Activated CD4-positive, alpha-beta T cell treated with anti-CD3 and anti-CD28 coated beads, Interleukin-2, amount 10 ng/mL, durations not matched to agents 7 days and 5 days (primary cell): ENCODE measurements around the gene ZSWIM1. TPM values are rescaled to one million over a fixed set of nuclear protein-coding genes. Genes with fewer than 3 reads are reported as not detected.

Experiments
- CTCF ChIA-PET: fragments of 350-600 bp; sonication (Branson Sonifier 250); formaldehyde crosslinking; loops from one replicate; lab custom pipeline; 2021; ENCODE audit warnings: antibody characterized with exemption; lab: Charles Lee
- POLR2A ChIA-PET: fragments of 350-600 bp; sonication (Branson Sonifier 250); formaldehyde crosslinking; loops from one replicate; lab custom pipeline; 2021; ENCODE audit warnings: antibody characterized with exemption; lab: Charles Lee
- DNase-seq: peaks from one replicate; pipeline ENCODE4 v3.0.0-alpha.2; 2020
- H3K27ac Mint-ChIP-seq: one replicate; pipeline ENCODE4 v1.8.0; 2021; ENCODE audit warnings: mild to moderate bottlenecking, moderate library complexity, mixed read lengths
- H3K27me3 Mint-ChIP-seq: one replicate; pipeline ENCODE4 v1.8.0; 2021; ENCODE audit warnings: mixed read lengths
- H3K36me3 Mint-ChIP-seq: one replicate; pipeline ENCODE4 v1.8.0; 2021; ENCODE audit warnings: low read depth, mixed read lengths
- H3K4me1 Mint-ChIP-seq: one replicate; pipeline ENCODE4 v1.8.0; 2021; ENCODE audit warnings: mixed read lengths
- H3K4me3 Mint-ChIP-seq: one replicate; pipeline ENCODE4 v1.8.0; 2021; ENCODE audit warnings: mild to moderate bottlenecking, moderate library complexity, mixed read lengths
- H3K9me3 Mint-ChIP-seq: one replicate; pipeline ENCODE4 v1.8.0; 2021; ENCODE audit warnings: mixed read lengths
- total RNA-seq, 2 experiments: library from RNA; stranded (reverse); gene quantifications; one replicate each; pipeline ENCODE4 v1.2.3, GENCODE V29; 2021

The ZSWIM1 gene
- total RNA-seq, 2 experiments from 2014 or later: 9.8 to 11.5 TPM

DNA sequence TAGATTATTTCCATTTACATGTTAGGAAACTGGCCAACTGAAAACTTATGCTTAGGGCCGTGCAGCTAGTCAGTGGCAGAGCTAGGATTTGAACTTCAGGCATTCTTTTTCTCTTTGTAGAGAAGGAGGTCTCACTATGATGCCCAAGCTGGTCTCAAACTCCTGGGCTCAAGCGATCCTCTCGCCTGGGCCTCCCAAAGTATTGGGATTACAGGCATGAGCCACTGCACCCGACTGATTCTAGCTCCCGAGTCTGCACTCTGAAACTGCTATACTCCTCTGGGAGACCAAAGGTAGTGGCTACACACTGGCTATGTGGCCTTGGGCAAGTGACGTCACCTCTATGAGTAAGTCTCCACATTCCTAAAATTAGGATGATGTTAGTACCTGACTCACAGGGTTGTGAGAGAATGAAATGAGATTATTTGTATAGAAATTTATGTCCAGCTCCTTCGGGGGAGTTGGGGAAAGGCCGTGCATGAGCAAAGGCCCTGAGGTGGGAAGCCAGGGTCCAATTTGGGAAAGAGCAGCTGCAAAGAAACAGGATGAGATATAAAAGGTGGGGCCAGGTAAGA is 24.6 kb downstream of the ZSWIM1 start:
- ChIA-PET POLR2A (no interaction called here), CTCF (interaction anchor here (1.4 to 2.0 kb wide), 3 partner anchors 9 to 18 kb away, joined by 4 to 5 read pairs (median 5); partner anchors contain the start of genes CTSA, NEURL2 and SPATA25)
- Mint-ChIP-seq H3K4me1 (peaks cover 2% of the 10 kb centered on the region), H3K9me3 (no peaks in the 10 kb centered on the region), H3K4me3 (no peak overlapping the region), H3K36me3 (no peaks in the 10 kb centered on the region), H3K27me3 (peaks cover under 1% of the 10 kb centered on the region), H3K27ac (no peak overlapping the region)
- DNase-seq: no peak

- H3K9me3 Mint-ChIP-seq: no peaks in the 10 kb centered on the region
- no peak for DNase-seq
- no peak overlapping the region for H3K4me3 Mint-ChIP-seq
- H3K27ac Mint-ChIP-seq: no peak overlapping the region
- H3K36me3 Mint-ChIP-seq: no peaks in the 10 kb centered on the region
- H3K27me3 Mint-ChIP-seq: peaks cover 9% of the 10 kb centered on the region
- H3K4me1 Mint-ChIP-seq: peaks cover 17% of the 10 kb centered on the region
- POLR2A ChIA-PET: interaction anchor here (0.7 kb wide), 1 partner anchor 36 kb away, joined by 3 read pairs; no protein-coding TSS in a partner anchor
- CTCF ChIA-PET: interaction anchor here (0.7 to 2.2 kb wide), 3 partner anchors 9 to 21 kb away, joined by 4 to 5 read pairs (median 4); no protein-coding TSS in a partner anchor
These were observed 26.4 kb downstream of the ZSWIM1 start for GRCh38 chr20:45907219-45907948.

- no peak overlapping the region for H3K4me3 Mint-ChIP-seq
- H3K27me3 Mint-ChIP-seq: peaks cover 12% of the 10 kb centered on the region
- CTCF ChIA-PET: interaction anchor here (1.2 to 2.2 kb wide), 2 partner anchors 9 to 20 kb away, joined by 4 to 5 read pairs; no protein-coding TSS in a partner anchor
- H3K27ac Mint-ChIP-seq: no peak overlapping the region
- POLR2A ChIA-PET: no interaction called here
- no peak for DNase-seq
- H3K36me3 Mint-ChIP-seq: no peaks in the 10 kb centered on the region
- peaks cover 18% of the 10 kb centered on the region for H3K4me1 Mint-ChIP-seq
- H3K9me3 Mint-ChIP-seq: no peaks in the 10 kb centered on the region
These were observed 27.1 kb downstream of the ZSWIM1 start for GRCh38 chr20:45908084-45908483.

DNA sequence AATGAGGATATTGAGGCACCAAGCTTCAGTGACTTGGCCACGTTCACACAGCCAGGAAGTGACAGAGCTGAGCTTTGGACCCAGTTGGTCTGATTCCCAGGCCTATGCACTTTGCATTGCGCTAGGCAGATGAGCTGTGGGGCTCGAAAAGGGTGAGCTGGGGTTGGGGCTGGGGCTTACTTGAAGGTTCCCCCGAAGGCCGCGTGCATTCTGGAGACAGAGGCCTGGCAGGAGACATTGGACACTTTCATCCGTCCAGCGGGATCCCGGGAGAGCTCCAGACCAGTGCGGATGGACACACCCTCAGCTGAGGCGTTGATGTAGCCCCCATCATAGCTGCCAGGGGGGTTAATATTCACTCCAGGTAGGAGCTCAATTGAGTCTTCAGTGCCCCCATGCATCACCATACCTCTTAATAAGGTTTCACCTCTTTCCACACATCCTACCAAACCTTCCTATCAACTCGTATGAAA is 28.3 kb downstream of the ZSWIM1 start:
- DNase-seq: no peak
- Mint-ChIP-seq H3K36me3 (no peaks in the 10 kb centered on the region), H3K4me1 (peaks cover 19% of the 10 kb centered on the region), H3K4me3 (no peak overlapping the region), H3K27ac (no peak overlapping the region), H3K27me3 (peaks cover 16% of the 10 kb centered on the region), H3K9me3 (no peaks in the 10 kb centered on the region)
- ChIA-PET CTCF (interaction anchor here (0.5 to 2.2 kb wide), 4 partner anchors 9 to 87 kb away, joined by 3 to 8 read pairs (median 6); no protein-coding TSS in a partner anchor), POLR2A (interaction anchor here (0.6 kb wide), 1 partner anchor 24 kb away, joined by 3 read pairs; no protein-coding TSS in a partner anchor)

- no peaks in the 10 kb centered on the region for H3K36me3 Mint-ChIP-seq
- ChIA-PET CTCF (interaction anchor here (0.8 to 2.0 kb wide), 3 partner anchors 10 to 20 kb away, joined by 5 to 8 read pairs (median 7); no protein-coding TSS in a partner anchor), POLR2A (interaction anchor here (0.6 kb wide), 2 partner anchors 23 to 70 kb away, joined by 3 to 6 read pairs; no protein-coding TSS in a partner anchor)
- no peak for DNase-seq
- peak overlapping the region; percentile 62 for H3K27ac Mint-ChIP-seq
- peaks cover 21% of the 10 kb centered on the region for H3K27me3 Mint-ChIP-seq
- H3K4me1 Mint-ChIP-seq: peaks cover 22% of the 10 kb centered on the region
- H3K4me3 Mint-ChIP-seq: peak overlapping the region; percentile 65
- no peaks in the 10 kb centered on the region for H3K9me3 Mint-ChIP-seq
These were observed 29.0 kb downstream of the ZSWIM1 start for GRCh38 chr20:45909817-45910669.

- POLR2A ChIA-PET: interaction anchor here (0.6 kb wide), 1 partner anchor 71 kb away, joined by 6 read pairs; no protein-coding TSS in a partner anchor
- no peaks in the 10 kb centered on the region for H3K36me3 Mint-ChIP-seq
- CTCF ChIA-PET: interaction anchor here (1.9 to 2.0 kb wide), 2 partner anchors 11 to 14 kb away, joined by 7 to 8 read pairs; no protein-coding TSS in a partner anchor
These were observed 29.9 kb downstream of the ZSWIM1 start for GRCh38 chr20:45910670-45911485.

GRCh38 chr20:45911486-45912343 is 30.7 kb downstream of the ZSWIM1 start, which contains the start of gene PLTP:
Gene PLTP (minus strand): TSS chr20:45912155. CDS start chr20:45911452, 703 bp downstream.
- H3K4me3 Mint-ChIP-seq: peak within 1 kb of the TSS; percentile 65
- H3K9me3 Mint-ChIP-seq: no peaks in the 10 kb centered on the region
- ChIA-PET POLR2A (no interaction called here), CTCF (no interaction called here)
- H3K36me3 Mint-ChIP-seq: no peaks in the 10 kb centered on the region
- H3K27ac Mint-ChIP-seq: peak within 1 kb of the TSS; percentile 62
- peak; percentile 27 for DNase-seq
- H3K4me1 Mint-ChIP-seq: peaks cover 22% of the 10 kb centered on the region
- H3K27me3 Mint-ChIP-seq: peaks cover 26% of the 10 kb centered on the region

More at GRCh38 chr20:45910670-45911485, 29.9 kb downstream of the ZSWIM1 start:
- H3K4me3 Mint-ChIP-seq: peak overlapping the region; percentile 65
- H3K27me3 Mint-ChIP-seq: peaks cover 21% of the 10 kb centered on the region
- H3K4me1 Mint-ChIP-seq: peaks cover 22% of the 10 kb centered on the region
- peak; percentile 86 for DNase-seq
- no peaks in the 10 kb centered on the region for H3K9me3 Mint-ChIP-seq
- peak overlapping the region; percentile 62 for H3K27ac Mint-ChIP-seq

GRCh38 chr20:45912344-45912682 is 31.3 kb downstream of the ZSWIM1 start:
- DNase-seq: no peak
- ChIA-PET CTCF (no interaction called here), POLR2A (no interaction called here)
- H3K27me3 Mint-ChIP-seq: peaks cover 26% of the 10 kb centered on the region
- H3K9me3 Mint-ChIP-seq: no peaks in the 10 kb centered on the region
- peaks cover 22% of the 10 kb centered on the region for H3K4me1 Mint-ChIP-seq
- no peaks in the 10 kb centered on the region for H3K36me3 Mint-ChIP-seq
- H3K4me3 Mint-ChIP-seq: no peak overlapping the region
- no peak overlapping the region for H3K27ac Mint-ChIP-seq

DNA sequence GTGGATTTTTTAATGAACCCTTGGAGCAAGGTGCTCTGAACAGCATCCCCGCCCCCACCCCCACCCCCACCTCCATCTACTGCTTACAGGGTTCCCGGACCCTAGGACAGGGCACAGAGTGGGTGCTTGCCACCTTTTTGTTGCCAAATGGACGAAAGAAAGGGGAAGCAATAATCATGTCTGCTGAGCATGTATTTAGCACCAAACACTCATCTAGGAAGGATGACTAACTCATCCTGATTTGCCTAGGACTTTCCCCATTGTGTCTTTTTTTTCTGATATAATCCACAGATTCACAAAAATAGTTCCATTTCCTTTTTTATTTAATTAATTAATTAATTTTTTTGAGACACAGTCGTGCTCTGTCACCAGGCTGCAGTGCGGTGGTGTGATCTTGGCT is 32.1 kb downstream of the ZSWIM1 start:
- Mint-ChIP-seq H3K9me3 (no peaks in the 10 kb centered on the region), H3K36me3 (no peaks in the 10 kb centered on the region), H3K4me3 (no peak overlapping the region), H3K27me3 (peaks cover 26% of the 10 kb centered on the region), H3K4me1 (peaks cover 22% of the 10 kb centered on the region), H3K27ac (no peak overlapping the region)
- DNase-seq: no peak
- POLR2A ChIA-PET: no interaction called here
- CTCF ChIA-PET: no interaction called here

DNA sequence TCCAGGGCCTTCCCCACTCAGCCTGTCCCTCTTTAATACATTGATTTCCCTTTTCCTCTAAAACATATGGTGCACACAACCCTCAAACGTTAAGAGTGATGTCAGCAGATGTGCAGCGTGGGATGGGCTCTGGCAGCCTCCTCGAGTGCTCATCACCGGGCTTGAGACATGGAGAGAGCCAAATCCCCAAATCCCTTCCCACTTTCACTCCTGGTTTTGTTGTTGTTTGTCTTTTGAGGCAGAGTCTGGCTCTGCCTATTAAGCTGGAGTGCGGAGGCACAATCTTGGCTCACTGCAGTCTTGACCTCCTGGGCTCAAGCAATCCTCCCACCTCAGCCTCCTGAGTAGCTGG is 36.7 kb downstream of the ZSWIM1 start:
- Mint-ChIP-seq H3K9me3 (no peaks in the 10 kb centered on the region), H3K36me3 (no peaks in the 10 kb centered on the region), H3K4me1 (peaks cover 4% of the 10 kb centered on the region), H3K27ac (no peak overlapping the region), H3K27me3 (peaks cover 28% of the 10 kb centered on the region), H3K4me3 (no peak overlapping the region)
- POLR2A ChIA-PET: no interaction called here
- no peak for DNase-seq
- CTCF ChIA-PET: interaction anchor here (0.8 kb wide), 1 partner anchor 33 kb away, joined by 3 read pairs; no protein-coding TSS in a partner anchor
